IPS DF 6.9 (cell line): Measurements from ENCODE around the gene KIAA0930.
"Not testable (repeated sequence)": the region's sequence is repeated elsewhere in the genome, so short reads cannot be mapped to it uniquely, and the experiment has no call there.

Experiments
- DNase-seq: peaks from one replicate; pipeline ENCODE4 v3.0.0-alpha.2; 2013; ENCODE audit warnings: low read depth, low spot score
- H3K27ac ChIP-seq: one replicate; pipeline ENCODE4 v1.5.1; 2013; ENCODE audit warnings: low read length, control low read depth
- H3K27me3 ChIP-seq: 2 replicates; pipeline ENCODE4 v1.6.1; 2013; ENCODE audit warnings: mild to moderate bottlenecking, low read length; ENCODE audit not compliant: control insufficient read depth, insufficient read depth
- H3K36me3 ChIP-seq: 2 replicates; pipeline ENCODE4 v1.6.1; 2013; ENCODE audit warnings: low read length; ENCODE audit not compliant: control insufficient read depth, insufficient read depth
- H3K4me1 ChIP-seq: 2 replicates; pipeline ENCODE4 v1.6.1; 2013; ENCODE audit warnings: low read length; ENCODE audit not compliant: control insufficient read depth, insufficient read depth
- H3K4me3 ChIP-seq: 2 replicates; pipeline ENCODE4 v1.5.1; 2013; ENCODE audit warnings: mild to moderate bottlenecking, low read length
- H3K9me3 ChIP-seq: 2 replicates; pipeline ENCODE4 v1.6.1; 2013; ENCODE audit warnings: low read length, inconsistent platforms; ENCODE audit not compliant: control insufficient read depth, insufficient read depth
- WGBS: extraction: QIAGEN DNeasy Blood & Tissue Kit; methylation state at CpG from one replicate; pipeline ENCODE4 v1.1.7; 2013; ENCODE audit warnings: mixed read lengths, missing lambda C conversion rate; ENCODE audit not compliant: insufficient read length, insufficient coverage; 5-methylcytosine and 5-hydroxymethylcytosine counted together

The KIAA0930 gene

GRCh38 chr22:45262195-45262930, 21.7 kb upstream of the KIAA0930 start:
- H3K27me3 ChIP-seq = no peaks in the 10 kb centered on the region
- 0 out of 2 replicates have a peak, but pooled peaks cover 1% of the 10 kb centered on the region for H3K4me1 ChIP-seq
- no peak overlapping the region for H3K4me3 ChIP-seq
- H3K9me3 ChIP-seq = no peaks in the 10 kb centered on the region
- WGBS = no CpG with 5 or more reads among the region's 13 CpGs
- H3K36me3 ChIP-seq = no peaks in the 10 kb centered on the region
- no peak for DNase-seq
- H3K27ac ChIP-seq = no peak overlapping the region

- Histone ChIP-seq H3K27ac (no peak overlapping the region), H3K9me3 (no peaks in the 10 kb centered on the region), H3K4me1 (0 out of 2 replicates have a peak, but pooled peaks cover 1% of the 10 kb centered on the region), H3K27me3 (no peaks in the 10 kb centered on the region), H3K4me3 (no peak overlapping the region), H3K36me3 (no peaks in the 10 kb centered on the region)
- DNase-seq = no peak
- WGBS = no CpG with 5 or more reads among the region's 20 CpGs
These were observed 20.9 kb upstream of the KIAA0930 start for GRCh38 chr22:45261407-45262088.

GRCh38 chr22:45260395-45260759, 19.7 kb upstream of the KIAA0930 start:
- not testable (repeated sequence) for DNase-seq, H3K9me3 ChIP-seq, H3K4me3 ChIP-seq, H3K4me1 ChIP-seq, H3K36me3 ChIP-seq, H3K27ac ChIP-seq, H3K27me3 ChIP-seq
- no CpG with 5 or more reads among the region's 9 CpGs for WGBS

GRCh38 chr22:45259754-45260394, 19.2 kb upstream of the KIAA0930 start:
- Histone ChIP-seq H3K9me3 (no peaks in the 10 kb centered on the region), H3K36me3 (no peaks in the 10 kb centered on the region), H3K4me3 (no peak overlapping the region), H3K27ac (no peak overlapping the region), H3K4me1 (0 out of 2 replicates have a peak, but pooled peaks cover 1% of the 10 kb centered on the region), H3K27me3 (no peaks in the 10 kb centered on the region)
- DNase-seq = no peak
- WGBS = no CpG with 5 or more reads among the region's 10 CpGs

- DNase-seq, H3K27me3 ChIP-seq, H3K36me3 ChIP-seq, H3K27ac ChIP-seq, H3K4me3 ChIP-seq, H3K9me3 ChIP-seq, H3K4me1 ChIP-seq: not testable (repeated sequence)
- no CpG with 5 or more reads among the region's 4 CpGs for WGBS
These were observed 17.2 kb upstream of the KIAA0930 start for GRCh38 chr22:45257941-45258340.

GRCh38 chr22:45254789-45255278, 14.1 kb upstream of the KIAA0930 start:
- Histone ChIP-seq H3K4me3 (no peak overlapping the region), H3K27me3 (no peaks in the 10 kb centered on the region), H3K4me1 (no peaks in the 10 kb centered on the region), H3K36me3 (no peaks in the 10 kb centered on the region), H3K9me3 (no peaks in the 10 kb centered on the region), H3K27ac (no peak overlapping the region)
- DNase-seq = no peak
- no CpG with 5 or more reads among the region's 6 CpGs for WGBS

- WGBS = no CpG with 5 or more reads among the region's 7 CpGs
These were observed 13.7 kb upstream of the KIAA0930 start for GRCh38 chr22:45254388-45254787.

GRCh38 chr22:45253039-45253641, 12.4 kb upstream of the KIAA0930 start:
- DNase-seq = no peak
- no peaks in the 10 kb centered on the region for H3K36me3 ChIP-seq
- WGBS = no CpG with 5 or more reads among the region's 10 CpGs
- H3K27ac ChIP-seq = no peak overlapping the region
- no peaks in the 10 kb centered on the region for H3K27me3 ChIP-seq
- H3K9me3 ChIP-seq = no peaks in the 10 kb centered on the region
- H3K4me3 ChIP-seq = no peak overlapping the region
- H3K4me1 ChIP-seq = no peaks in the 10 kb centered on the region

More at GRCh38 chr22:45254388-45254787, 13.7 kb upstream of the KIAA0930 start:
- Histone ChIP-seq H3K27me3 (no peaks in the 10 kb centered on the region), H3K4me1 (no peaks in the 10 kb centered on the region), H3K27ac (no peak overlapping the region), H3K9me3 (no peaks in the 10 kb centered on the region), H3K4me3 (no peak overlapping the region), H3K36me3 (no peaks in the 10 kb centered on the region)
- DNase-seq = no peak

GRCh38 chr22:45251825-45252224, 11.1 kb upstream of the KIAA0930 start:
- Histone ChIP-seq H3K27ac (no peak overlapping the region), H3K4me1 (no peaks in the 10 kb centered on the region), H3K4me3 (no peak overlapping the region), H3K9me3 (no peaks in the 10 kb centered on the region), H3K36me3 (no peaks in the 10 kb centered on the region), H3K27me3 (no peaks in the 10 kb centered on the region)
- DNase-seq = no peak
- WGBS = no CpG with 5 or more reads among the region's 8 CpGs

GRCh38 chr22:45248832-45249561, 8.3 kb upstream of the KIAA0930 start:
- no peak overlapping the region for H3K27ac ChIP-seq
- no peak for DNase-seq
- H3K4me3 ChIP-seq = no peak overlapping the region
- no peaks in the 10 kb centered on the region for H3K36me3 ChIP-seq
- no peaks in the 10 kb centered on the region for H3K27me3 ChIP-seq
- WGBS = no CpG with 5 or more reads among the region's 8 CpGs
- no peaks in the 10 kb centered on the region for H3K9me3 ChIP-seq
- no peaks in the 10 kb centered on the region for H3K4me1 ChIP-seq
